ENCODE data around the gene FASN. TPM values are rescaled to one million over a fixed set of nuclear protein-coding genes. Genes with fewer than 3 reads are reported as not detected.

FASN gene
- total RNA-seq, 1 experiment from 2014 or later, result 372 TPM

- BruUV-seq (replicated peaks), result no TSS peak
- no peak overlapping the region for H3K4me3 Mint-ChIP-seq (ENCODE audit: low read depth, unreplicated experiment)
- H3K4me1 Mint-ChIP-seq (ENCODE audit: low read depth, unreplicated experiment), result peaks cover 26% of the 10 kb centered on the region
- peaks cover 79% of the 10 kb centered on the region for H3K36me3 Mint-ChIP-seq (ENCODE audit: insufficient read depth, unreplicated experiment)
- H3K9me3 Mint-ChIP-seq (ENCODE audit: low read depth, unreplicated experiment), result no peaks in the 10 kb centered on the region
- peak overlapping the region; percentile 47 for H3K27ac Mint-ChIP-seq (ENCODE audit: unreplicated experiment)
- TF ChIP-seq CTCF (IDR thresholded peaks at IDR 0.05; ENCODE audit: unreplicated experiment), result no peak
- intact Hi-C loops (cut with micrococcal nuclease; ENCODE audit: unreplicated experiment), result no loop called here
- CTCF ChIA-PET, result no interaction called here
- no peak for DNase-seq
- H3K27me3 Mint-ChIP-seq (ENCODE audit: unreplicated experiment), result no peaks in the 10 kb centered on the region
These were observed 3.3 kb upstream of the FASN start for GRCh38 chr17:82101301-82101715.

- no peaks in the 10 kb centered on the region for H3K9me3 Mint-ChIP-seq (ENCODE audit: low read depth, unreplicated experiment)
These were observed 2.7 kb upstream of the FASN start for GRCh38 chr17:82100502-82101298.

GRCh38 chr17:82098939-82099763, 1.1 kb upstream of the FASN start:
- no peak for TF ChIP-seq CTCF (IDR thresholded peaks at IDR 0.05; ENCODE audit: unreplicated experiment)
- BruUV-seq (replicated peaks), result no TSS peak
- peak overlapping the region; percentile 87 for H3K4me3 Mint-ChIP-seq (ENCODE audit: low read depth, unreplicated experiment)
- H3K9me3 Mint-ChIP-seq (ENCODE audit: low read depth, unreplicated experiment), result no peaks in the 10 kb centered on the region
- intact Hi-C loops (cut with micrococcal nuclease; ENCODE audit: unreplicated experiment), result no loop called here
- H3K4me1 Mint-ChIP-seq (ENCODE audit: low read depth, unreplicated experiment), result peaks cover 14% of the 10 kb centered on the region
- H3K36me3 Mint-ChIP-seq (ENCODE audit: insufficient read depth, unreplicated experiment), result peaks cover 80% of the 10 kb centered on the region
- CTCF ChIA-PET, result no interaction called here
- no peak overlapping the region for H3K27ac Mint-ChIP-seq (ENCODE audit: unreplicated experiment)
- H3K27me3 Mint-ChIP-seq (ENCODE audit: unreplicated experiment), result no peaks in the 10 kb centered on the region
- no peak for DNase-seq

More at GRCh38 chr17:82100502-82101298, 2.7 kb upstream of the FASN start:
- BruUV-seq (replicated peaks), result no TSS peak
- peaks cover 26% of the 10 kb centered on the region for H3K4me1 Mint-ChIP-seq (ENCODE audit: low read depth, unreplicated experiment)
- H3K27me3 Mint-ChIP-seq (ENCODE audit: unreplicated experiment), result no peaks in the 10 kb centered on the region
- no peak for DNase-seq
- CTCF ChIA-PET, result no interaction called here
- peak overlapping the region; percentile 47 for H3K27ac Mint-ChIP-seq (ENCODE audit: unreplicated experiment)
- intact Hi-C loops (cut with micrococcal nuclease; ENCODE audit: unreplicated experiment), result no loop called here
- no peak overlapping the region for H3K4me3 Mint-ChIP-seq (ENCODE audit: low read depth, unreplicated experiment)
- peaks cover 79% of the 10 kb centered on the region for H3K36me3 Mint-ChIP-seq (ENCODE audit: insufficient read depth, unreplicated experiment)
- TF ChIP-seq CTCF (IDR thresholded peaks at IDR 0.05; ENCODE audit: unreplicated experiment), result no peak

GRCh38 chr17:82097919-82098168, 192 bp downstream of the FASN start:
- peaks cover 75% of the 10 kb centered on the region for H3K36me3 Mint-ChIP-seq (ENCODE audit: insufficient read depth, unreplicated experiment)
- no peaks in the 10 kb centered on the region for H3K9me3 Mint-ChIP-seq (ENCODE audit: low read depth, unreplicated experiment)
- no TSS peak for BruUV-seq (replicated peaks)
- TF ChIP-seq CTCF (IDR thresholded peaks at IDR 0.05; ENCODE audit: unreplicated experiment), result no peak
- H3K27ac Mint-ChIP-seq (ENCODE audit: unreplicated experiment), result peak overlapping the region; percentile 50
- H3K4me3 Mint-ChIP-seq (ENCODE audit: low read depth, unreplicated experiment), result peak overlapping the region; percentile 87
- H3K27me3 Mint-ChIP-seq (ENCODE audit: unreplicated experiment), result no peaks in the 10 kb centered on the region
- CTCF ChIA-PET, result interaction anchor here (1.0 kb wide), 1 partner anchor 138 kb away, joined by 3 read pairs; no protein-coding TSS in a partner anchor
- H3K4me1 Mint-ChIP-seq (ENCODE audit: low read depth, unreplicated experiment), result peaks cover 9% of the 10 kb centered on the region
- intact Hi-C loops (cut with micrococcal nuclease; ENCODE audit: unreplicated experiment), result no loop called here
- no peak for DNase-seq
